ENCODE results near the gene PPRC1. TPM values are rescaled to one million over a fixed set of nuclear protein-coding genes. Genes with fewer than 3 reads are reported as not detected.

PPRC1 gene
- total RNA-seq, 2 experiments from 2014 or later = 22.0 to 22.9 TPM

DNA sequence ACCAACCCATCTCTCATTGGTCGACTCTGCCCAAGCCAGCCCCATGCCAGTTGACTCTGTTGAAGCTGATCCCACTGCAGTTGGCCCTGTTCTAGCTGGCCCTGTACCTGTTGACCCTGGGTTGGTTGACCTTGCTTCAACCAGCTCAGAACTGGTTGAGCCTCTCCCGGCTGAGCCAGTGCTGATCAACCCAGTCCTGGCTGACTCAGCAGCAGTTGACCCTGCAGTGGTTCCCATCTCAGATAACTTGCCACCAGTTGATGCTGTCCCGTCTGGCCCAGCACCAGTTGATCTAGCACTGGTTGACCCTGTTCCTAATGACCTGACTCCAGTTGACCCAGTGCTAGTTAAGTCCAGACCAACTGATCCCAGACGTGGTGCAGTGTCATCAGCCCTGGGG, 7.4 kb downstream of the PPRC1 start:
- no peak for ATAC-seq (ENCODE audit: poor library complexity)

DNA sequence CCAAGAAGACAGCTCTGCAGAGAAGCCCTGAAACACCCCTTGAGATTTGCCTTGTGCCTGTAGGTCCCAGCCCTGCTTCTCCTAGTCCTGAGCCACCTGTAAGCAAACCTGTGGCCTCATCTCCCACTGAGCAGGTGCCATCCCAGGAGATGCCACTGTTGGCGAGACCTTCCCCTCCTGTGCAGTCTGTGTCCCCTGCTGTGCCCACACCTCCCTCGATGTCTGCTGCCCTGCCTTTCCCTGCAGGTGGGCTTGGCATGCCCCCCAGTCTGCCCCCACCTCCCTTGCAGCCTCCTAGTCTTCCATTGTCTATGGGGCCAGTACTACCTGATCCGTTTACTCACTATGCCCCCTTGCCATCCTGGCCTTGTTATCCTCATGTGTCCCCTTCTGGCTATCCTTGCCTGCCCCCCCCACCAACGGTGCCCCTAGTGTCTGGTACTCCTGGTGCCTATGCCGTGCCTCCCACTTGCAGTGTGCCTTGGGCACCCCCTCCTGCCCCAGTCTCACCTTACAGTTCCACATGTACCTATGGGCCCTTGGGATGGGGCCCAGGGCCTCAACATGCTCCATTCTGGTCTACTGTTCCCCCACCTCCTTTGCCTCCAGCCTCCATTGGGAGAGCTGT, 8.2 kb downstream of the PPRC1 start:
- ATAC-seq (ENCODE audit: poor library complexity) = no peak
- no peaks in the 10 kb centered on the region for H3K27me3 ChIP-seq (ENCODE audit: control insufficient read depth in 1 of 2, insufficient read depth in 2 of 2, low read length in 2 of 2)
- H3K4me3 ChIP-seq (ENCODE audit: low read length) = no peak overlapping the region
- Mint-ChIP-seq H3K4me3 (no peak overlapping the region), H3K27me3 (no peaks in the 10 kb centered on the region), H3K27ac (no peak overlapping the region), H3K36me3 (ENCODE audit: low read depth) (peaks cover 77% of the 10 kb centered on the region), H3K4me1 (ENCODE audit: low read depth) (peaks cover 3% of the 10 kb centered on the region), H3K9me3 (no peaks in the 10 kb centered on the region)
- DNase-seq = no peak
- TF ChIP-seq CTCF (IDR thresholded peaks at IDR 0.05) = no peak
- POLR2A ChIA-PET = no interaction called here
- H3K9me3 ChIP-seq (ENCODE audit: control insufficient read depth in 1 of 2, insufficient read depth in 1 of 2, low read length in 2 of 2) = no peaks in the 10 kb centered on the region
- no peak overlapping the region for H3K27ac ChIP-seq (ENCODE audit: low read depth in 1 of 2, low read length in 2 of 2)
- CTCF ChIA-PET = no interaction called here
- H3K36me3 ChIP-seq (ENCODE audit: insufficient read depth, low read length) = peaks cover 69% of the 10 kb centered on the region
- H3K4me1 ChIP-seq (ENCODE audit: insufficient read depth, low read length) = peaks cover 7% of the 10 kb centered on the region
- intact Hi-C loops (cut with DNase I, micrococcal nuclease) = no loop called here

More for the DNA sequence above, 7.4 kb downstream of the PPRC1 start:
- Mint-ChIP-seq H3K36me3 (ENCODE audit: low read depth) (peaks cover 73% of the 10 kb centered on the region), H3K4me3 (no peak overlapping the region), H3K27me3 (no peaks in the 10 kb centered on the region), H3K27ac (no peak overlapping the region), H3K4me1 (ENCODE audit: low read depth) (peaks cover 11% of the 10 kb centered on the region), H3K9me3 (no peaks in the 10 kb centered on the region)
- Histone ChIP-seq H3K27me3 (ENCODE audit: control insufficient read depth in 1 of 2, insufficient read depth in 2 of 2, low read length in 2 of 2) (no peaks in the 10 kb centered on the region), H3K4me1 (ENCODE audit: insufficient read depth, low read length) (peaks cover 15% of the 10 kb centered on the region), H3K36me3 (ENCODE audit: insufficient read depth, low read length) (peaks cover 68% of the 10 kb centered on the region), H3K9me3 (ENCODE audit: control insufficient read depth in 1 of 2, insufficient read depth in 1 of 2, low read length in 2 of 2) (no peaks in the 10 kb centered on the region), H3K4me3 (ENCODE audit: low read length) (no peak overlapping the region), H3K27ac (ENCODE audit: low read depth in 1 of 2, low read length in 2 of 2) (no peak overlapping the region)
- CTCF ChIA-PET = no interaction called here
- intact Hi-C loops (cut with DNase I, micrococcal nuclease) = no loop called here
- DNase-seq = no peak
- TF ChIP-seq CTCF (IDR thresholded peaks at IDR 0.05) = no peak
- POLR2A ChIA-PET = interaction anchor here (0.7 kb wide), 1 partner anchor 12 kb away, joined by 4 read pairs; the partner anchor contains the start of gene NOLC1

DNA sequence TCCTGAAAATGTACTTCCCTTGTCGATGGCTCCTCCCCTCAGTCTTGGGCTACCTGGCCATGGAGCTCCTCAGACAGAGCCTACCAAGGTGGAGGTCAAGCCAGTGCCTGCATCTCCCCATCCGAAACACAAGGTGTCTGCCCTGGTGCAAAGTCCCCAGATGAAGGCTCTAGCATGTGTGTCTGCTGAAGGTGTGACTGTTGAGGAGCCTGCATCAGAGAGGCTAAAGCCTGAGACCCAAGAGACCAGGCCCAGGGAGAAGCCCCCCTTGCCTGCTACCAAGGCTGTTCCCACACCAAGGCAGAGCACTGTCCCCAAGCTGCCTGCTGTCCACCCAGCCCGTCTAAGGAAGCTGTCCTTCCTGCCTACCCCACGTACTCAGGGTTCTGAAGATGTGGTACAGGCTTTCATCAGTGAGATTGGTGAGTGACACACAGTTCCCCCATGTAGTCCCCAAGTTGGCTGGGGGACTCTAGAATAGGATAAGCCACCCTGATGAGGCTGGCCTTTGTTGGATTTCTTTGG, 8.8 kb downstream of the PPRC1 start:
- intact Hi-C loops (cut with DNase I, micrococcal nuclease) = no loop called here
- ChIA-PET POLR2A (no interaction called here), CTCF (no interaction called here)
- H3K27me3 ChIP-seq (ENCODE audit: control insufficient read depth in 1 of 2, insufficient read depth in 2 of 2, low read length in 2 of 2) = no peaks in the 10 kb centered on the region
- H3K27ac ChIP-seq (ENCODE audit: low read depth in 1 of 2, low read length in 2 of 2) = no peak overlapping the region
- ATAC-seq (ENCODE audit: poor library complexity) (no peak), DNase-seq (no peak)
- TF ChIP-seq CTCF (IDR thresholded peaks at IDR 0.05) = no peak
- H3K27me3 Mint-ChIP-seq = no peaks in the 10 kb centered on the region
- H3K4me3 ChIP-seq (ENCODE audit: low read length) = no peak overlapping the region
- H3K36me3 ChIP-seq (ENCODE audit: insufficient read depth, low read length) = peaks cover 75% of the 10 kb centered on the region
- H3K4me1 Mint-ChIP-seq (ENCODE audit: low read depth) = no peaks in the 10 kb centered on the region
- H3K9me3 ChIP-seq (ENCODE audit: control insufficient read depth in 1 of 2, insufficient read depth in 1 of 2, low read length in 2 of 2) = no peaks in the 10 kb centered on the region
- no peak overlapping the region for H3K4me3 Mint-ChIP-seq
- no peaks in the 10 kb centered on the region for H3K9me3 Mint-ChIP-seq
- no peak overlapping the region for H3K27ac Mint-ChIP-seq
- H3K36me3 Mint-ChIP-seq (ENCODE audit: low read depth) = peaks cover 83% of the 10 kb centered on the region
- H3K4me1 ChIP-seq (ENCODE audit: insufficient read depth, low read length) = peaks cover 3% of the 10 kb centered on the region
